Mammary epithelial cell (primary cell): ENCODE results near the gene MUC4.

Experiments
- CTCF ChIP-seq, 2 donors: IDR thresholded peaks in 1 of 2; conservative IDR thresholded peaks in 1 of 2; 2 replicates each; pipeline ENCODE4 v1.5.1; 2011 to 2012; ENCODE audit warnings: inconsistent platforms in 2 of 2, low read length in 2 of 2, mild to moderate bottlenecking in 2 of 2, control low read depth in 1 of 2, low read depth in 1 of 2; ENCODE audit not compliant: insufficient read depth in 1 of 2; ENCODE audit errors: extremely low read depth in 1 of 2
- EZH2 ChIP-seq: IDR thresholded peaks from 2 replicates; pipeline ENCODE4 v1.6.1; 2012; ENCODE audit warnings: low read length, inconsistent platforms, borderline replicate concordance

GRCh38 chr3:195835791-195836190, 24.1 kb upstream of the MUC4 start:
- TF ChIP-seq CTCF (conservative IDR thresholded peaks at IDR 0.05 in 1 of 2, IDR thresholded peaks at IDR 0.05 in 1 of 2; ENCODE audit: extremely low read depth in 1 of 2, insufficient read depth in 1 of 2, low read depth in 1 of 2, low read length in 2 of 2), result no peak
- TF ChIP-seq EZH2, result no peak
